ENCODE measurements around the gene GPC6. TPM values are rescaled to one million over a fixed set of nuclear protein-coding genes. Genes with fewer than 3 reads are reported as not detected.

GPC6 gene
- total RNA-seq, 6 donors from 2014 or later, result 1.3 to 7.3 (median 3.4) TPM

DNA sequence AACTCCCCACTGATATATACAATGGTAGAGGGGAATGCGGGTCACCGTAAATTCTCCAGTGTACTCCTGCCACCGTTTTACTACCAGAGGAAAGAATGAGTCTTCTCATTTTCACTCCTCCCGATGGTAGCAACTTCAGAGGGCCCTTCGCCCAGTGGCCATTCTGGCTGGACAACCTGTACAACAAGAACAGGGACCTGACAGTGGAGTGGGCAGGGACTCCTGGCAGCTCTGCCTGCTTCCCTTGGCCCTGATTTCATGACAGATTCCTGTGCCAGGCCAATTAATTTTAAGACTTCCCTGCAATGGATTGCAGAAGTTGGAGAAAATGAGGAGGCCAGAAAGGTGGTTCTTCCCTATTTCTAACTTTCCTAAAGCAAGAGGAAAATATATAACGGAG lies 148.9 kb downstream of the GPC6 start:
- Histone ChIP-seq H3K36me3 (no peaks in the 10 kb centered on the region), H3K4me1 (no peaks in the 10 kb centered on the region), H3K9me3 (no peaks in the 10 kb centered on the region), H3K27me3 (no peaks in the 10 kb centered on the region), H3K27ac (no peak overlapping the region), H3K4me3 (no peak overlapping the region)
- no peak for ATAC-seq (ENCODE audit: low FRiP score in 2 of 2)
- no peak for DNase-seq
- TF ChIP-seq POLR2A (IDR thresholded peaks at IDR 0.05) (no peak), POLR2AphosphoS5 (IDR thresholded peaks at IDR 0.05) (no peak), EP300 (IDR thresholded peaks at IDR 0.05) (no peak)
- TF ChIP-seq, protein P1, sequence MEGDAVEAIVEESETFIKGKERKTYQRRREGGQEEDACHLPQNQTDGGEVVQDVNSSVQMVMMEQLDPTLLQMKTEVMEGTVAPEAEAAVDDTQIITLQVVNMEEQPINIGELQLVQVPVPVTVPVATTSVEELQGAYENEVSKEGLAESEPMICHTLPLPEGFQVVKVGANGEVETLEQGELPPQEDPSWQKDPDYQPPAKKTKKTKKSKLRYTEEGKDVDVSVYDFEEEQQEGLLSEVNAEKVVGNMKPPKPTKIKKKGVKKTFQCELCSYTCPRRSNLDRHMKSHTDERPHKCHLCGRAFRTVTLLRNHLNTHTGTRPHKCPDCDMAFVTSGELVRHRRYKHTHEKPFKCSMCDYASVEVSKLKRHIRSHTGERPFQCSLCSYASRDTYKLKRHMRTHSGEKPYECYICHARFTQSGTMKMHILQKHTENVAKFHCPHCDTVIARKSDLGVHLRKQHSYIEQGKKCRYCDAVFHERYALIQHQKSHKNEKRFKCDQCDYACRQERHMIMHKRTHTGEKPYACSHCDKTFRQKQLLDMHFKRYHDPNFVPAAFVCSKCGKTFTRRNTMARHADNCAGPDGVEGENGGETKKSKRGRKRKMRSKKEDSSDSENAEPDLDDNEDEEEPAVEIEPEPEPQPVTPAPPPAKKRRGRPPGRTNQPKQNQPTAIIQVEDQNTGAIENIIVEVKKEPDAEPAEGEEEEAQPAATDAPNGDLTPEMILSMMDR (IDR thresholded peaks at IDR 0.05), result no peak
- 70% methylated on average over 6 of the region's 6 CpGs for WGBS, 2 donors

DNA sequence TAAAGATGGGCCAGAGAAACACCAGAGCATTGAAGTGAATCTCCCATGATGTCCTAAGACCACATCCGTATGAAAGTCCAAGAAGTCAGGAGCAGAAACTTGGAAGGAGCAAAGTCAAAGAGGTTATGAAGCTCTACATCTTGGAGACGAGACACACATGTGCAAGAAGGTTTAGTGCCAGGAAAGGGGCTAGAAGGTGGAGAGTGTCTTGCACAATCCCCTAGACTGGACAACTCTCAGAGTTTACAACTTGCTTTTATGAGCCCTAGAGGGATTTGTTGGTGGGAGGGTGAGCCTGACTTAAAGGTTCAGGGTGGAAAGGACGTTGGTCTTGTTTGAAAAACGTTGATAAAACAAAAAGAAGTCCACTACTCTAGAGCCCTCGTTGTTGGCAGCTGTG lies 150.6 kb downstream of the GPC6 start:
- TF ChIP-seq POLR2AphosphoS5 (IDR thresholded peaks at IDR 0.05), result no peak
- TF ChIP-seq, protein P1 (IDR thresholded peaks at IDR 0.05), result no peak
- TF ChIP-seq POLR2A (IDR thresholded peaks at IDR 0.05), result no peak
- TF ChIP-seq EP300 (IDR thresholded peaks at IDR 0.05), result no peak
- Histone ChIP-seq H3K27ac (no peak overlapping the region), H3K4me1 (no peaks in the 10 kb centered on the region), H3K4me3 (no peak overlapping the region), H3K9me3 (no peaks in the 10 kb centered on the region), H3K27me3 (no peaks in the 10 kb centered on the region), H3K36me3 (no peaks in the 10 kb centered on the region)
- DNase-seq, result no peak
- WGBS, 2 donors, result 46 to 48% methylated on average over 5 of the region's 5 CpGs
- no peak for ATAC-seq (ENCODE audit: low FRiP score in 2 of 2)

DNA sequence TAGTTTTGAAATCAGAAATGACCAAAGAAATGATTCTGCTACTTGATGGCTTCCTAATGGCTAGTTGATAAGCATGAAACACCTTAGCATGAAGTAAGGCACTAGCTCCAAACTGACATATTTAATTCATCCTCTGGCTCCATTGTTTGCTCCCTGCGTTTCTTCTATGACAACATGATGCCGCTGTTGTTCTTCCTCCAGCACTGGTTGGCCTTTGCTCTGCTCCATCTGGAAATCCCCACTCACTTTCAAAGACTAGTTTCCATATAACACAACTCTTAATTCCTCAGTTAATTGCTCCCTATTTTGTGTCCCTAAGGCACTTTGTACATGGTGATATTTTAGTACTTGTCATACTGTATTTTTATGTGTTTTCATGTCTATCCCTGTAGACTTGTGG lies 151.6 kb downstream of the GPC6 start:
- 77 to 78% methylated on average over 2 of the region's 2 CpGs for WGBS, 2 donors
- TF ChIP-seq EP300 (IDR thresholded peaks at IDR 0.05) (no peak), POLR2AphosphoS5 (IDR thresholded peaks at IDR 0.05) (no peak), POLR2A (IDR thresholded peaks at IDR 0.05) (no peak)
- TF ChIP-seq, protein P1 (IDR thresholded peaks at IDR 0.05), result no peak

DNA sequence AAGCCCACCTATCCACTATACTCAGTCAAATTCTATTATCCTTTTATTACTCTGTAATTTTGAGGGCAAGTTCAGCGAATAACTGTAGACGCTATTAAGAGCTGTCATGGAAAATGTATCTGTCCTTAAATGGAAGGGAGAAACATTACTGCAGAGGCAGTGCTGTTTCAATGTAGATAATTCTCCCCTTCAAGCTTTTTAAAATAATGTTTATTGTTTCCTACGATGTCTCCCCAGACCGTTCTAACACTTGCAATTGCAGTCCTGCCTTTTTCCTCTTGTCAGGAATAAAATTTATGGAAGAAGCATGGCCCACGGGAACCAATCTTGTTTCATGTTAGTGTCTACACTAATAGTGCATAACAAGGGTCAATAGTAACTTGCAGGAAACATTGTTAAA lies 159.5 kb downstream of the GPC6 start:
- H3K4me3 ChIP-seq, result no peak overlapping the region
- no peak overlapping the region for H3K27ac ChIP-seq
- no peaks in the 10 kb centered on the region for H3K4me1 ChIP-seq
- 70 to 77% methylated on average over 5 of the region's 5 CpGs for WGBS, 2 donors
- no peaks in the 10 kb centered on the region for H3K36me3 ChIP-seq
- ATAC-seq (ENCODE audit: low FRiP score in 2 of 2) (no peak), DNase-seq (no peak)
- H3K9me3 ChIP-seq, result no peaks in the 10 kb centered on the region
- H3K27me3 ChIP-seq, result no peaks in the 10 kb centered on the region
- TF ChIP-seq, protein P1 (IDR thresholded peaks at IDR 0.05), result no peak
- no peak for TF ChIP-seq EP300 (IDR thresholded peaks at IDR 0.05)
- TF ChIP-seq POLR2A (IDR thresholded peaks at IDR 0.05), result no peak
- no peak for TF ChIP-seq POLR2AphosphoS5 (IDR thresholded peaks at IDR 0.05)

More for the DNA sequence above, 151.6 kb downstream of the GPC6 start:
- no peak overlapping the region for H3K27ac ChIP-seq
- no peak for ATAC-seq (ENCODE audit: low FRiP score in 2 of 2)
- H3K27me3 ChIP-seq, result no peaks in the 10 kb centered on the region
- no peak overlapping the region for H3K4me3 ChIP-seq
- H3K36me3 ChIP-seq, result no peaks in the 10 kb centered on the region
- no peak for DNase-seq
- no peaks in the 10 kb centered on the region for H3K9me3 ChIP-seq
- H3K4me1 ChIP-seq, result no peaks in the 10 kb centered on the region

DNA sequence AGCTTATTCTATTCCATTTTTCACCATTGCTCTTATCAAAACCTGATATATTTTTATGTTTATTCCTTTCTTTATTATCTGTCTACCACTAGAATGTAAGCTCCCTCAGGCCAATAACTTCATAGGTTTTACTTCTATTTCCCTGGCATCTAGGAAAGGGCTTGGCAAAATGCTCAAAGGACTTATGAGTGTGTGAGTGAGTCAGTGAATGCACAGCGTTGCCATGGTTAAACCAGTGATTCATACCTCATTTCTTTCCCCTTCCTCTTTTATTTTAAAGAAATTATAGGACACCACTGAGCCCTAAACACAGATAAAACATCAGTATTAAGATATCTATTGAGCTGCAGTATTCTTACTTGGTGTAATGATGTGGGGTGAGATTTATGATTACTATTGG lies 162.1 kb downstream of the GPC6 start:
- TF ChIP-seq POLR2AphosphoS5 (IDR thresholded peaks at IDR 0.05), result no peak
- no peak for TF ChIP-seq POLR2A (IDR thresholded peaks at IDR 0.05)
- TF ChIP-seq, protein P1 (IDR thresholded peaks at IDR 0.05), result no peak
- H3K9me3 ChIP-seq, result no peaks in the 10 kb centered on the region
- no peak overlapping the region for H3K4me3 ChIP-seq
- 83 to 90% methylated on average over 1 of the region's 1 CpG for WGBS, 2 donors
- no peak overlapping the region for H3K27ac ChIP-seq
- no peaks in the 10 kb centered on the region for H3K36me3 ChIP-seq
- no peaks in the 10 kb centered on the region for H3K4me1 ChIP-seq
- DNase-seq, result no peak
- no peak for ATAC-seq (ENCODE audit: low FRiP score in 2 of 2)
- no peaks in the 10 kb centered on the region for H3K27me3 ChIP-seq
